HG02763 (cell line): ENCODE measurements around the gene ST7.
"Not testable (repeated sequence)": the region's sequence is repeated elsewhere in the genome, so short reads cannot be mapped to it uniquely, and the experiment has no call there.

ENCODE experiments used
- ATAC-seq: cut with Tn5 transposase; IDR thresholded peaks from one replicate; pipeline ENCODE4 v1.9.1; 2021; ENCODE audit warnings: mild to moderate bottlenecking, moderate library complexity; ENCODE audit not compliant: unreplicated experiment

The ST7 gene

GRCh38 chr7:116950889-116951351 is 2.4 kb upstream of the ST7 start:
- ATAC-seq, result no peak

DNA sequence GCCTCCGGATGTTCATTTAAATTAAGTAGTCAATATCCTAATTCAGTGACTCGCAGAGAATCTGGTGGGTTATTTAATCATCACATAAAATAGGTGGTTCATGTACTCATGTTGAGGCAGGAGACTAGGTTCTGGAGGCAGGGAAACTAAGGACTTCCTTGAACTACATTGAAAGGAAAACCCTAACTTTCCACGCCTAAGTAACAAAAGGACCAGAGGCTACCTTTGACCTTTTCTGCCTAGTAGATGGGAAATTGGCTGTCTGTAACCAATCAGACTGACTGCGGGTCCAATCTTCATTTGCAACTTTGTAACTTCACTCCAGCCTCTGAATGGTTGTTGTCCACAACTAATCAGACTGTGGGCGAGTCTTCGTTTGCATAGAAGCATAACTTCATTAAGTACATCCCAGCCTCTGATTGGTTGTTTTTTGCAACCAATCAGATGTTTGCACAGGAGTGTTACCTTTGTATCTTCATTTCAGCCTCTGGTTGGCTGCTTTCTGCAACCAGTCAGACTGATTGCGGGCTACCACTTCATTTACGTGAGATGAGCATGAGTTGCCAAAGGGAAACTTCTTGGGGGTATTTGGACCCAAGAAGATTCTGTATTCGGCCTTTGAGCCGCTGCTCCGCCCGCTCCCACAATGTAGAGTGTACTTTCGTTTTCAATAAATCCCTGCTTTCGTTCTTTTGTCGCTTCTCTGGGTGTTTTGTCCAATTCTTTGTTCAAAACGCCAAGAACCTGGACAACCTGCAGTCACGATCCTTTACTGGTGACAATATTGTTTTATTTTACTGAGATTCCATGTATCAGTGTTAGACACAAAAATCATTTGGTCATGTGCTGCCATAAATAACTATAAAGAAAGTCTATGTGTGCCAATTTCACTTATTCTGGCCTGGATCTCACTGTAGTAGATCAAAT is 1.7 kb upstream of the ST7 start:
- no peak for ATAC-seq

DNA sequence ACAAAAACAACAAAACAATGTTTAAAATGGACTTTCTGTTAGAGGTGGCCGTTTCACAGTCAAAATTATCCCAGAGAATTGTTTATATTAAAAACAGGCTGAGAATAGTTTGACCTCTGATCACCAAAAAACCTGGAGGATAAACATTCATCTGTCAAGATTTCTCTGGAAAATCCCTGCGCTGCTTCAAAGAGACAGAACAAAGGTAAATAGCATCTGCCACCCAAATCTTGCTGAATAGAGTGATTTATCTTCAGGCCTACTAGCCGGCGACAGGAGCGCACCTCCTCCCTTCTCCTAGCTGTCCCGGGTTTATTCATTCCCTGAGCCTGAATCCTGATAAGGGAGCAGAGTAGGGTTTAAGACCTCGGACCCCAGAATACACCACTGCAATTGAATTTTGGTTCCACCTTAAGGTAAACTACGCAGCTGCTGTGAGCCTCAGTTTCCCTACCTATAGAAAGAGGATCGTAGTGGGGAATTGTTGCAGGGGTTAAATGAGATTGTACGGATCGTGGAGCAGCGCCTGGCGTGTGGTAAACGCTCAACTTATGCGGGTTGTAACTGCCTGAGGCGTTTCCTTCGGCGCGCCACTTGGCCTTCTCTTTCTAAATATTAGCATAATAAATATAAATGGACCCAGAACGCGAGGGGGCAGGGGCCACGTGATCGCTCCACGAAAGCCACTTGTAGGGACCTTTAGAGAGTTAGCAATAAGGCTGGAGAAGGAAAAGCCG is 498 bp upstream of the ST7 start:
- ATAC-seq, result no peak

GRCh38 chr7:116953906-116954838 is 871 bp downstream of the ST7 start:
- ATAC-seq, result peak; percentile 22

GRCh38 chr7:116955340-116955739 is 2.0 kb downstream of the ST7 start:
- no peak for ATAC-seq

DNA sequence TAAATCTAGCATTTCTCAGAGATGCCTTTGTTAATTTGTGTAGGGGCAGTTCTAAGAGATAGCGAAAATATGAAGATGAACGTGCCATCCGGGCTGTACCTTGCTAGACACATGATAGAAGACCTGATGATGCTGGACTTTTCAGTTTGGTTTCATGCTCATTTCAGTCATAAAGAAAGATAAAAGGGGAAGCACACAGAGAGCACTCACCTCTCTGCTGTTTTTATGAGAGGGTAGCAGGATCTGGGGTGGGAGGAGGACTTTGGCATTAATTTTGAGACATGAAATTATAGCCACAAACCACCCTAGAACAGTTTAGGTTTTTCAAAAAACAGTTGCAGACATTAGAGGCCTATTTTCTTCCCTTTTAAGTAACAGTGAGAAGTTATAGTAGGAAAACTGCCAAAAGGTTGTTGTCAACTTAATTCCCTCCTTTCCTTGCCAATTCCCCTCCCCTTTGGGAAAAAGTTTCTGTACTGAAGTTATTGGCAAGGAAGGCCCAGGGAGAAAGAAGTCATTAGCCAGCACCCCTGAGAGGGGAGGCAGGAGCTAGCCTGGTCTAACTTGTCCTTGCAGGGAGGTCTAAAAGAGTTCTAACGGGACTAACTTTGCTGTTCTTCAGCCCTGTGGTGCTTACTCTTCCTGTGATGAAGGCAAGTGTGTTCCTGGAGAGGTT is 2.6 kb downstream of the ST7 start:
- peak; percentile 60 for ATAC-seq

GRCh38 chr7:116956477-116956804 is 3.1 kb downstream of the ST7 start:
- ATAC-seq, result no peak

DNA sequence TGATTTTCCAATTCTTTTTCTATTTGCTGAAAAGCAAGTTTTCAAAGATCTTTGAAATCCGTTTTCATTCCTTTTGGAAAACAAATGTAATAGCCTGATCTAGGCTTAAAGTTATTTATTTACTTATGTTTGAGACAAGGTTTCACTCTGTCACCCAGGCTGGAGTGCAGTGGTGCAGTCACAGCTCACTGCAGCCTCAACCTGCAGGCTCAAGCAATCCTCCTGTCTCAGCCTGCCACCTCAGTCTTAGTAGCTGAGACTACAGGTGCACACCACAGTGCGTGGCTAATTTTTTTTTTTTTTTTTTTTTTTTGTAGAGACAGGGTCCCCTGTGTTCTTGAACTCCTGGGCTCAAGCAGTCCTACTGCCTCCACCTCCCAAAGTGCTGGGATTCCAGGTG is 4.6 kb downstream of the ST7 start:
- ATAC-seq, result peak; percentile 39

GRCh38 chr7:116961966-116962673 is 8.8 kb downstream of the ST7 start:
- not testable (repeated sequence) for ATAC-seq

GRCh38 chr7:116963234-116963633 is 9.9 kb downstream of the ST7 start:
- ATAC-seq, result no peak

DNA sequence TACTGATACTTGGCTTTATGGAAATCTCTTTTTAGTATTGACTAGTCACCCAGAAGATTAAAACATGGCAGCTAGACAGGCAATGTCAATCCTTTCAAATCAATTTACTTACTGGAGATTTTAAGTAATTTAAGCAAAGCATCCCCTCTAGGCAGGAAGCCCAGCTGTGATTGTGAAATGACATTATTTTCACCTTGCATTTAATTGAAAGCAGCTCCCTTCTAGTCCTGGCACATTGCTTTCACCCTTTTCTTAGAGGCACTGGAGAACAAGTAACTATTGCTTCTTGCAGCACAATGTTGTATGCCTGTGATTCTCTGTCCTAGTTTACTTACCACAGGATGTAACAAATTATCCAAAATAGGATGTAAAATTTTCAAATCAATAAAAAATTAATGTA is 13.3 kb downstream of the ST7 start:
- ATAC-seq, result no peak

GRCh38 chr7:116967254-116967922 is 14.1 kb downstream of the ST7 start:
- ATAC-seq, result no peak

- no peak for ATAC-seq
Observed at GRCh38 chr7:116967983-116968382, 14.7 kb downstream of the ST7 start.

DNA sequence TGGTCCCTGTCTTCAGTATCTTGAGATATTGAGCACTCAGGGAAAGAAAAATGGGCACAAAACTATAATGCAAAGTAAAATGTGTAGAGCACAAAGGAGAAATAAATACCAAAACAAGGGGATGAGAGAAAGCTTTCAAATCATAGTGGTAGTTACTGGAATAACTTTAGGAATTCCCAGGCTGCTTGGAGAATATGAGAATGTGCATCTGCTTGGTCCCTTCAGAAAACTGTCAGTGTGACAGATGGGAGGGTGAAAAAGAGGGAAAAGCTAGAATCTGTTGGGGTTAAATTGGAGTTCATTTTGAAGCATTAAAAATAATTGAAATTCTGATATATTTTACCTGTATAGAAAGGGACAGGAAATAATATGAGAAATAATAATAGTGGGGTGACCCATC is 15.3 kb downstream of the ST7 start:
- ATAC-seq, result no peak

- ATAC-seq, result no peak
Observed at GRCh38 chr7:116969371-116969902, 16.1 kb downstream of the ST7 start.

DNA sequence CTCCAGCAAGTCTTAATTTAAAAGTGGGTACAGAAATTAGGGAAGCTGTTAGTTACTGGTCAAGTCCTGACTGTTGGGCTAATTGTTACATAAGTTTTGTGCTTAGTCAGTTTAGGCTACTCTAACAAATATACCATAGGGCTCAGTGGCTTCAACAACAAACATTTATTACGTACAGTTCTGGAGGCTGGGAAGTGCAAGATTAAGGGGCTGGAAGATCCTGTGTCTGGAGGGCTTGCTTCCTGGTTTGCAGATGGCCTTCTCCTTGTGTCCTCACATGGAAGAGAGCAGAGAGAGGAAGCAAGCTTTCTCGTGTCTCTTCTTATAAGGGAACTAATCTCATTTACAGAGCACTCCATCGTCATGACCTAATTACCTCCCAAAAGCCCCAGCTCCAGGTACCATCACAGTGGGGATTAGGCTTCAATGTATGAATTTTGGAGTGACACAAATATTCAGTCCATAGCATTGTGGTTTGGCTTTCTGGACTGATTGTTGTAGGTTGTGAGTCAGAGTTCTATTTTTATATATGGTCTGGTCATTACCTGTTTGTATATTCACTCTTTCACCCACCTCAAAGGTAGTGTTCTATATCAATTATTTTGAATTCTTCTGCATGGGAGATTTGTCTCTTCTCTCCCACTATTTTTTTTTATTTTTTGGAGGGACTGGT is 17.1 kb downstream of the ST7 start:
- peak; percentile 68 for ATAC-seq

- not testable (repeated sequence) for ATAC-seq
Observed at GRCh38 chr7:116971153-116971552, 17.9 kb downstream of the ST7 start.

DNA sequence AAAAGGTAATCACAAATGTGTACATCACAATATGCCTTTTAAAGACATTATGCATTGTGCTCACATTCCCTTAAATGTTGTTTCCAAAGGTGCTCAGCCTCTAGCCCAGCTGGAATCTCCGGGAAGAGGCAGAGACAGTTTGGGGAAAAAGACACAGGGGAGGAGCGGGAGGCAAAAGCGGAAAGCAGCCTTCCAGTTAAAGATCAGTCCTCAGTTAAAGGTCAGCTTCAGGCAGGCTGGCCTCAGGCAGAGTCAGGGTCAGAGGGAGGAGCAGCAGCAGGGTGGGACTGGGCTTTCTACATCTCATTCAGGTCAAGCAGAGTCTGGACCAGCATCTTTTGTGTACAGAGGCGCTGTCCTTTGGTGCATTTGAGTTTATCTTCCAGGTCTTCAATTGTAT is 18.6 kb downstream of the ST7 start:
- ATAC-seq, result no peak
